Fibroblast of the conjunctiva (primary cell): ENCODE measurements around the gene CNR2.
"Not testable (repeated sequence)": the region's sequence is repeated elsewhere in the genome, so short reads cannot be mapped to it uniquely, and the experiment has no call there.

ENCODE experiments used
- DNase-seq: peaks from one replicate; pipeline ENCODE4 v3.0.0-alpha.2; 2010; ENCODE audit warnings: low read depth

CNR2 gene

GRCh38 chr1:23836037-23836436 is 77.1 kb downstream of the CNR2 start:
- DNase-seq, result no peak

- not testable (repeated sequence) for DNase-seq
These were observed 79.0 kb downstream of the CNR2 start for GRCh38 chr1:23834156-23834555.

- DNase-seq, result no peak
These were observed 85.4 kb downstream of the CNR2 start for GRCh38 chr1:23827717-23828116.

GRCh38 chr1:23826590-23826989 is 86.6 kb downstream of the CNR2 start:
- DNase-seq, result not testable (repeated sequence)

- DNase-seq, result no peak
These were observed 87.2 kb downstream of the CNR2 start for GRCh38 chr1:23825762-23826522.

- DNase-seq, result peak; percentile 75
These were observed 87.9 kb downstream of the CNR2 start, which contains the start of gene HMGCL for GRCh38 chr1:23825076-23825761. TSS of gene HMGCL (minus strand) at chr1:23825429. CDS start at chr1:23825415, 14 bp downstream.

- DNase-seq, result no peak
These were observed 88.5 kb downstream of the CNR2 start for GRCh38 chr1:23824711-23825075.

GRCh38 chr1:23823767-23824166 is 89.4 kb downstream of the CNR2 start:
- DNase-seq, result no peak
